Urothelium cell line (cell line): Measurements from ENCODE around the gene C8G.

Source experiments
- DNase-seq: peaks from one replicate; pipeline ENCODE4 v3.0.0; 2011; ENCODE audit warnings: low spot score, mixed read lengths
- FAIRE-seq: peaks from 2 replicates; lab custom pipeline; 2011; peaks lifted over from hg19 to GRCh38; lab: Jason Lieb, UNC

The C8G gene

GRCh38 chr9:136980669-136981478 lies 35.8 kb downstream of the C8G start:
- FAIRE-seq (no peak), DNase-seq (no peak)

- DNase-seq (no peak), FAIRE-seq (no peak)
These were observed 36.7 kb downstream of the C8G start for GRCh38 chr9:136981588-136982231.

DNA sequence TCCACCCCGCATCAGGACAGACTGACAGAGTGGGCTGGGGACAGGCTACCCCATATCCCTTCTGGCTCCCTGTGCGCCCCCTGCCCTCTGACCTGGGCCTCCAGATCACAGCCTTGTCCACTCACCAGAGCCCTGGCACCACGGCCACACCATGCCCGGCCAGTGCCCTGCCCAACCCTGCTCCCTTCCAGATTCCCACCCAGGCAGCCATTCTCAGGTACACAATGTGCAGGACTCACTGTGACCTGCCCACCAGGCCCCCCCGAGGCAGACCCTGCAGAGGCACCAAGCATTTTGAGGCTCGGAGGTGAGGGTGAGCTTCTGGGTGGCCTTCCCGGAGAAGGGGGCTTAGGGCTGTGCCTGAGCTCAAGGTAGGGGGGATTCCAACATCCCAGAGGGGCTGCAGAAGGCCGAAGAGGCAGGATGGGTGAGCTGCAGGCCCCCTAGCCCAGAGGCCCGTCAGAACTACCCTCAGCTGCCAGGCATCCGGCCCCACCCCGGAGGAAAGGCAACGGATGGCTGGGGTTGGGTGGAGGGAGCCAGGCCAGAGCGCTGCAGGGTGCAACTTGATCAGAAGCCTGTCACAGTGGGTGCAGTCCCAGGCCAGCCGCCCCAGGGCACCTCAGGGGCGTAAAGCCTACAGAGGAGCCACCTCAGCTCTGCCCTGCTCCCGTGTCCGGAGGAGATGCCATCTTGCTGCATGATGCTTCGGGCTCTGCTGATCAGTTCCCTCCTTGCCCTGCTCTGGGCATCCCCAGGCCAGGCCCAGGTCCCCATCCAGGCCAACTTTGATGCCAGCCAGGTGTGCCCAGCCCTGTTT lies 37.4 kb downstream of the C8G start, which contains the start of gene LCNL1:
LCNL1 (plus strand) TSS at position 762 of the 820 bp plus-strand sequence. CDS start 594 bp downstream, outside the sequence.
- DNase-seq = no peak
- FAIRE-seq = no peak

DNA sequence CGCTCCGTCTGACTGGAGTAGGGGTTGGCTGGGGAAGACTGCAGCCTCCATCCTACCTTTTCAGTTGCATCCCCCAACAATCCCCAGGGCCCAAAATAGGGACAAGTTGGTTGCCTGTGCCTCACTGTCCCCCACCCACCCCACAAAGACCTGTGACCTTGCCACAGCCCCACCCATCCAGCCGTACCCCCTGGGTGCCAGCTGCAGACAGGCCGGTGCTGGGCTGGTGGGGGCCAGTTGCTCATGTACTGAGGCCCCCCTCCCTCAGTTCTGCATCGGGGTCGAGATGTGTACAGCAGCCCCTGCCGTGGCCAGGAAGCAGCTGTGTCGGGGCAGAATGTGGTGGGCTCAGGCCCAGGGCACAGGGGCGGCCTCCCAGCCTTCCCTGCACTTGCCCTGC lies 38.1 kb downstream of the C8G start:
- no peak for DNase-seq
- FAIRE-seq = no peak

DNA sequence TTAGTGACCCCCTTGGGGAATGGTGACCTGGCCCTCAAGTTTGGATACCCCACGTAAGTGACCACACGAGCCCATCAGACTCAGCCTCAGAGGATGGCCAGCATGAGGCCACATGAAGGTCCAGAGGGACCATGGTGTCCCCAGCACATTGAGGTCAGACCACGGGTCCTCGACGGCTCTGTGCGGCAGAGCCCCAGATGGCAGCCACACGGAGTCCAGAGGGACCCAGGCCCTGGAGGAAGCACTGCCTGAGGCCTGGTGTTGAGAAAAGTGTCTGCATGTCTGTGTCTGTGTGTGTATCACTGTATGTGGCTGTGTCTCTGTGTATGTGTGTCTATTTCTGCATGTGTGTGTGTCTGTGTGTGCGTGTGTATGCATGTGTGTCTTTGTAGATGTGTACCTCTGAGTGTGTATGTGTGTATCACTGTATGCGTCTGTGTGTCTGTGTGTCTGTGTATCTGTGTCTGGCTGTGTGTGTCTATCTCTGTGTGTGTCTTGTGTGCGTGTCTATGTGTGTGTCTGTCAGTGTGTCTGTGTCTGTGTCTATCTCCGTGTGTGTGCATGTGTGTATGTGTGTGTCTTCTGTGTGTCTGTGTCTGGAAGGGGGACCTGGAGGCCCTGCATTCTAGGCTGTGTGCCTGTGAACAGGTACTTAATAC lies 38.7 kb downstream of the C8G start:
- no peak for DNase-seq
- peak; percentile 93 for FAIRE-seq

DNA sequence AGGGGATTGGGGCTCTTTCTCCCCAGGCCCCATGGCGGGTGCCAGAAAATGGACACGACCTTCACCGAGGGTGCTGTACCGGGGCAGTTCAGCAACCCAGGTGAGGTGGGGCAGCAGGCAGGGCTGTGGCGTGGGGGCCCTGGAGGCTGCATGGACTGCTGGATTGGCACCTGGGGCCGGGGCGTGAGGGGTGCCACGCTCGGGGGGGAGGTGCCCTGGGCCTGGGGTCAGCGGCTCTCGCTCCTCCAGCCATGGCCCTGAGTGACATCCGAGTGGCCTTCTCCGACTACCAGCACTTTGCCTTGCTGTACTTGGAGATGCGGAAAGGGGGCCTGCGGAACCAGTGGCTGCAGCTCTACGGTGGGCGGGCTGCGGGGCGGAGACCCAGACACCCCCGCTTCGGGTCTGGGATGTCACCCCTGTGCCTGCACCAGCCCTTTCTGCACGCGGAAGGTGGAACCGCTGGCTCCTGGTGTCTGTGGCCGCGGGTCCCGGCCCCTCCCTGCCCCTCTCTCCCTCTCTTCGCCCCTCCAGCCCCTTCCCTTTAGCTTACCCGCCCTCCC lies 39.5 kb downstream of the C8G start:
- FAIRE-seq (no peak), DNase-seq (no peak)

DNA sequence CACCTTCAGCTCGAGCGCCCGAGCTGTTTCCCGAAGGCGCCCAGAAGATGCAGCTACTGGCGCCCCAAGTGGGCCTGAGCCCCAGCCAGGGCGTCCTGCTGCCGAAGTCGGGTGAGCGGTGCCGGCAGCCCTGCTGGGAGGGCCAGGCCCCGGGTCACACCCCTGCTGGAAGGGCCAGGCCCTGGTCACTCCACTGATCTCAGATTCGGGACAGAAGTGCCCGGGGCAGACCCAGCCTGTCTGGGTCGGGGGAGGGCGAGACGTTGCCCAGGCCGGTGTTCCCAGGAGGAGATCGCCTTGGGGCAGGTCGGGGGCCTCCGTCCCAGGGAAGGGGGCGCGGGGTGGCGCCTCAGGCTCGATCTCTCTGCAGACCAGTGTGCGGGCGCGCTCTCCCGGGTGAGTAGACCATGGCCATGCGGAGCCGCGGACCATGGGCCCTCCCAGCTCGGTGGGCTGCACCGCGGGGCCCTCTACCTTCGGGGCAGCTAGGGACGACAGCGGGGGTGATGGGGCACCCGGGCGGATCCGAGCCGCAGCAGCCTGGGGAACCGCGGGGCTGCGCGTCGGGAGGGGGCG lies 40.1 kb downstream of the C8G start:
- no peak for FAIRE-seq

GRCh38 chr9:136985853-136986252 lies 40.8 kb downstream of the C8G start:
- FAIRE-seq = no peak
- DNase-seq = no peak

More for the DNA sequence above, 40.1 kb downstream of the C8G start:
- DNase-seq = no peak

DNA sequence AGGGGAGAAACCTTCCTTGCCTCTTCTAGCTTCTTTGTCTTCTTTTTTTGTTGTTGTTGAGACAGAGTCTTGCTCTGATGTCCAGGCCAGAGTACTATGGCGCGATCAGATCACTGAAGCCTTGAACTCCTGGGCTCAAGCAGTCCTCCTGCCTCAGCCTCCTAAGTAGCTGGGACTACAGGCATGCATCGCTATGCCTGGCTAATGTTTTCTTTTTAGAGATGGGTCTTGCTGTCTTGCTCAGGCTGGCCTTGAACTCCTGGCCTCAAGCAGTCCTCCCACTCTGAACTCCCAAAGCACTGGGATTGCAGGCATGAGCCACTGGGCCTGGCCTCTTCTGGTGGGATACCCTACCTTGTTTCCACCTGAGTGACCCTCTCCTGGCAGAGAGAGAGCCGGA lies 43.8 kb downstream of the C8G start:
- no peak for FAIRE-seq

DNA sequence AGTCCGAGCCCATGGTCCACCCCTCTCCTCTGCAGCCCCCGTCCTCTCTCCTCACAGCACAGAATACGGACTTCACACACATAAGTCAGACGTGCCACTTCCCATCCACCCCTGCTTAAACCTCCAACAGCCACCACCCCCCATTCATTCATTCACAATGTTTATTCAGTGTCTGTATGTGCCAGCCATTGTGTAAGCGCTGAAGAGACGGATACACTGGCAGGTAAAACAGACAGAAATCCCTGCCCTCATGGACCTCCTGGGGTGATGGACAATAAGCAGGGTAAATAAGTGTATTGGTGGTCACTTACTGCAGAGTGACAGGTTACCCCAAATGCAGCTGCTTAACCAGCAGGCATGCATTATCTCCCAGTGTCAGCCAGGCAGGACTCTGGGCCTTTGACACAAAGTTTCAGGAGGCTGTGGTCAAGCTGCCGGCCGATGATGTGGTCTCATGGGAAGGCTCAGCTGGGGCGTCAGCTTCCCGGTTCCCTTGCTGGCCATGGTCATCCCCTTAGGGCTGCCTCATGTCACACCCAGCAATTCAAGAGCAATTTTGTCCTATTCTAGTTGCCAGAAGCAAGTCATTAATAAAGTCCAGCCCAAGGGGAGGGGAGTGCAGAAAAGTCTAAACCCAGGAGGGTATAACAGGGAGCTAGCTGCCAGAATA lies 45.3 kb downstream of the C8G start:
- FAIRE-seq (no peak), DNase-seq (no peak)

More for the DNA sequence above, 43.8 kb downstream of the C8G start:
- no peak for DNase-seq

DNA sequence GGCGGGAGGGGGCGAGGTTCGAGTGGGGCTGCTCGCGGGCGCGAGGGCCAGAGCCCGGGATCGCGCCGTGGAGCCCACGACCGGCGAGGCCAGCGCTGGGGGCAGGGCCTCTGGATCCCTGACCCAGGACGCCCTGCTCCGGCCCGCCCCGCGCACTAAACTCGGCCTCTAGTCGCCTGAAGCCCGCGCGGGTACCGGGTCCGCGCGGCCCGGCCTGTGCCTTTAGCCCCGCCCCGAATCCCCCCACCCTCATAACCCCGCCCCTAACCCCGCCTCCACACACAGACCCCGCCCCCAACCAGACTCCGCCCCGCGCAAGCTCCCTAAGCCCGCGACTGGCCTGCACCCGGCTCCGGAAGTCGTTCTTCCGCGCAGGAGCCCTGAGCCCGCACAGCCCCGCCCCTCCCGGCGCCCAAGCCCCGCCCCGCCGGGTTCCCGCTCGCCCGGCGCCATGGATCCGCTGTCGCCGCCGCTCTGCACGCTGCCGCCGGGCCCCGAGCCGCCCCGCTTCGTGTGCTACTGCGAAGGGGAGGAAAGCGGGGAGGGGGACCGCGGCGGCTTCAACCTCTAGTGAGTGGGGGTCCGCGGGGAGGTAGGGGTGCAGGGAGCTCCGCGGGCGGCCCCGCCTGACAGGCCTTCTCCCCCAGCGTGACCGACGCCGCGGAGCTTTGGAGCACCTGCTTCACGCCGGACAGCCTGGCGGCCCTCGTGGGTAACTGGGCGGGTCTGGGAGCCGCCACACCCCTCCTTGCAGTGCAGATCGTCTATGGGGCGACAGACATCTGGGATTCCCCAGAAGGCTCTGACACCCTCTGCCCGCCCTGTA lies 47.2 kb downstream of the C8G start, which contains the start of gene PAXX:
PAXX (plus strand) TSS at position 430 of the 826 bp plus-strand sequence; CDS start at position 452, 22 bp downstream.
- FAIRE-seq (no peak), DNase-seq (peak; percentile 98)

DNA sequence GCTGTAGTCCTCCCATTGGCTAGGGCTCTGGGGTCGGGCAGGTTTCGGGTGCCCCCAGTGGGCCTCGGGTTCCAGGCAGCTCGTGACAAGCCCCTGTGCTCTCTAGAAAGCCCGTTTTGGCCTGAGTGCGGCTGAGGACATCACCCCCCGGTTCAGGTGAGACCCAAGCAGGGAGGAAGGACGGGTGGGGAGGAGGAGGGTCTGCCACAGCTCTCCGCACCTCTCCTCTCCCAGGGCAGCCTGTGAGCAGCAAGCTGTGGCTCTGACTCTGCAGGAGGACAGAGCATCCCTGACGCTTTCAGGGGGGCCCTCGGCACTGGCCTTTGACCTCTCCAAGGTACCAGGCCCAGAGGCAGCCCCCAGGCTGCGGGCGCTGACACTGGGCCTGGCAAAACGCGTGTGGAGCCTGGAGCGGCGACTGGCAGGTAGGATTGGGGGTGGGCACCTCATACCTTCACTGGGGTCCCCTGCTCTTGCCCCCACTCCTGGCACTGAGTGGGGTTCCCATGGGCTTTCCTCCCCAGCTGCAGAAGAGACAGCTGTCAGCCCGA lies 47.9 kb downstream of the C8G start:
- FAIRE-seq (no peak), DNase-seq (no peak)

GRCh38 chr9:136994180-136994887 lies 49.3 kb downstream of the C8G start:
- FAIRE-seq = no peak
- no peak for DNase-seq

GRCh38 chr9:136994888-136995230 lies 49.8 kb downstream of the C8G start:
- no peak for FAIRE-seq
- DNase-seq = no peak

GRCh38 chr9:136995362-136995761 lies 50.3 kb downstream of the C8G start:
- FAIRE-seq (no peak), DNase-seq (no peak)

DNA sequence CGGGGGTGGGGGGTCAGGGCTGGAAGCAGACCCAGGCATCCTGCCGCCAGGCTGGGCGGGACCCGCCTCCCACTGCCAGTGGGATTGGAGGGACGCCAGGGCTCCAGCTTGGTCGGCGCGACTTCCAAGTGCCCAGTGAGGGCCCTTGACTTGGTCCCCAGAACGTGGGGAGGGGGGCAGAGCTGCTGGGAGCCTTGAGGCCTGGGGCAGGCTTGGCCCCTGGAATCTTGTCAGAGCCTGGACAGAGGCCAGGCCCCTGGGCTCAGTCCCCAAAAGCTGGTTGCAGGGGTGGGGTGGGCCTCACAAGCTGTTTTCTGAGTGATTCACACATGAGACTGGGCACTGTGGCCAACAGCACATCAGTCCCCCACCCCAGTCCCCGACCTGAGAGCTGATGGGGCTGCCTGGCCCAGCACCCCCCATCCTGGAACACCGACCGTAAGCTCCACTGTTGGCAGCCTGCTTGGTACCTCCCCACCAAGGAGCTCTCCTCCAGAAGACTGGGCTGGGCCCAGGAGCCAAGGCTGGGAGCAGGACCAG lies 50.8 kb downstream of the C8G start:
- DNase-seq = peak; percentile 34

More for the DNA sequence above, 50.8 kb downstream of the C8G start:
- FAIRE-seq = no peak
